Keratinocyte (primary cell): ENCODE data around the gene WRAP73. TPM values are rescaled to one million over a fixed set of nuclear protein-coding genes. Genes with fewer than 3 reads are reported as not detected.

Source experiments
- DNase-seq: peaks from one replicate; pipeline ENCODE4 v3.0.0-alpha.2; 2011; ENCODE audit warnings: low read depth, missing footprints, low spot score
- FAIRE-seq: peaks from 2 replicates; lab custom pipeline; 2011; peaks lifted over from hg19 to GRCh38; lab: Jason Lieb, UNC
- H2AFZ ChIP-seq: 2 replicates; pipeline ENCODE4 v1.6.0; 2012; ENCODE audit warnings: low read length, control low read depth, inconsistent platforms; ENCODE audit not compliant: control insufficient read depth
- H3K27ac ChIP-seq: 2 replicates; pipeline ENCODE4 v1.5.1; 2011; ENCODE audit warnings: low read length; ENCODE audit not compliant: control insufficient read depth, insufficient read depth
- H3K27me3 ChIP-seq: 3 replicates; pipeline ENCODE4 v1.6.0; 2011; ENCODE audit warnings: low read length; ENCODE audit not compliant: control insufficient read depth, insufficient read depth; ENCODE audit errors: extremely low read depth
- H3K36me3 ChIP-seq, 2 experiments: 2 replicates in 1 of 2; 3 replicates in 1 of 2; pipeline ENCODE4 v1.5.1; 2011; ENCODE audit warnings: low read length in 2 of 2, mild to moderate bottlenecking in 1 of 2; ENCODE audit not compliant: control insufficient read depth in 2 of 2, insufficient read depth in 2 of 2; ENCODE audit errors: extremely low read depth in 1 of 2
- H3K4me1 ChIP-seq: 3 replicates; pipeline ENCODE4 v1.5.1; 2011; ENCODE audit warnings: low read length; ENCODE audit not compliant: control insufficient read depth, insufficient read depth; ENCODE audit errors: extremely low read depth
- H3K4me2 ChIP-seq: 3 replicates; pipeline ENCODE4 v1.6.0; 2011; ENCODE audit warnings: low read depth, low read length; ENCODE audit not compliant: control insufficient read depth, insufficient read depth; ENCODE audit errors: extremely low read depth
- H3K4me3 ChIP-seq, 3 experiments: fragments of 200-600 bp in 1 of 3; sonication (generic) in 1 of 3; 2 replicates in 2 of 3; 3 replicates in 1 of 3; pipeline ENCODE4 v1.5.1; 2011 to 2016; ENCODE audit warnings: low read length in 3 of 3, mild to moderate bottlenecking in 3 of 3, control low read depth in 2 of 3, inconsistent platforms in 1 of 3, low read depth in 1 of 3, mixed read lengths in 1 of 3, mixed run types in 1 of 3, moderate library complexity in 1 of 3; ENCODE audit not compliant: control insufficient read depth in 2 of 3, insufficient read depth in 2 of 3; ENCODE audit errors: extremely low read depth in 1 of 3
- H3K79me2 ChIP-seq: 2 replicates; pipeline ENCODE4 v1.6.0; 2012; ENCODE audit warnings: low read length; ENCODE audit not compliant: control insufficient read depth, insufficient read depth
- H3K9ac ChIP-seq: 3 replicates; pipeline ENCODE4 v1.6.0; 2011; ENCODE audit warnings: low read length; ENCODE audit not compliant: control insufficient read depth, insufficient read depth; ENCODE audit errors: extremely low read depth
- H3K9me1 ChIP-seq: 3 replicates; pipeline ENCODE4 v1.6.0; 2011; ENCODE audit warnings: low read length; ENCODE audit not compliant: control insufficient read depth, insufficient read depth; ENCODE audit errors: extremely low read depth
- H3K9me3 ChIP-seq: 2 replicates; pipeline ENCODE4 v1.5.1; 2012; ENCODE audit warnings: low read depth, low read length; ENCODE audit not compliant: control insufficient read depth
- H4K20me1 ChIP-seq: 3 replicates; pipeline ENCODE4 v1.6.0; 2011; ENCODE audit warnings: low read length; ENCODE audit not compliant: control insufficient read depth, insufficient read depth; ENCODE audit errors: extremely low read depth
- CTCF ChIP-seq, 3 experiments: IDR thresholded peaks in 1 of 3; conservative IDR thresholded peaks in 1 of 3; optimal IDR thresholded peaks in 1 of 3; 2 replicates in 2 of 3; 3 replicates in 1 of 3; pipeline versions ENCODE3 to v1.5.1; 2011; ENCODE audit warnings: low read length in 3 of 3, mild to moderate bottlenecking in 3 of 3, moderate library complexity in 2 of 3, control low read depth in 1 of 3, inconsistent platforms in 1 of 3; ENCODE audit not compliant: insufficient read depth in 2 of 3; ENCODE audit errors: extremely low read depth in 1 of 3
- EZH2 ChIP-seq: IDR thresholded peaks from one replicate; pipeline ENCODE4 v1.6.1; 2012; ENCODE audit warnings: inconsistent platforms, mild to moderate bottlenecking, low read length, moderate library complexity
- dilution Hi-C: fragments of 300-500 bp; cut with MboI; formaldehyde crosslinking; loops from one replicate; pipeline ENCODE4 v1.7.0; 2020; ENCODE audit warnings: low sequenced_read_pairs; ENCODE audit not compliant: extremely low pct_ligation_motif_present
- polyA plus RNA-seq, 5 experiments: library from polyadenylated mRNA; depleted of rRNA in 3 of 5; stranded (reverse) in 3 of 5; stranded (forward) in 1 of 5; unstranded in 1 of 5; fragments of >200 nt; gene quantifications; 1 replicate in 1 of 5; 2 replicates in 3 of 5; 3 replicates in 1 of 5; pipeline versions ENCODE4 v1.2.1 to v1.2.3, GENCODE V29; 2011 to 2012; ENCODE audit warnings: missing spikeins in 2 of 5, low read depth in 1 of 5, low replicate concordance in 1 of 5

WRAP73 gene
- polyA plus RNA-seq, 1 donor (not counting 4 experiments of a cell fraction or from before 2014, with no cell fraction given), result 18.9 TPM

- no peak overlapping the region for H3K9ac ChIP-seq
- FAIRE-seq (no peak), DNase-seq (no peak)
- no peaks in the 10 kb centered on the region for H3K27me3 ChIP-seq
- H3K9me3 ChIP-seq, result no peaks in the 10 kb centered on the region
- no peaks in the 10 kb centered on the region for H3K4me1 ChIP-seq
- H3K4me2 ChIP-seq, result no peak overlapping the region
- dilution Hi-C loops, result loop anchor here (25.0 kb wide), 1 partner anchor 102 kb away; no protein-coding TSS in a partner anchor
- H3K9me1 ChIP-seq, result no peaks in the 10 kb centered on the region
- peaks cover 19 to 23% of the 10 kb centered on the region in 2 experiments for H3K36me3 ChIP-seq
- H3K27ac ChIP-seq, result no peak overlapping the region
- H3K4me3 ChIP-seq, result no peak overlapping the region
- H4K20me1 ChIP-seq, result no peaks in the 10 kb centered on the region
- TF ChIP-seq EZH2, result no peak
- TF ChIP-seq CTCF (optimal IDR thresholded peaks at IDR 0.05 in 1 of 3, IDR thresholded peaks at IDR 0.05 in 1 of 3, conservative IDR thresholded peaks at IDR 0.05 in 1 of 3; ENCODE audit: extremely low read depth in 1 of 3, insufficient read depth in 2 of 3, low read length in 3 of 3), result no peak
- no peaks in the 10 kb centered on the region for H3K79me2 ChIP-seq
- H2AFZ ChIP-seq, result no peak overlapping the region
Measured at GRCh38 chr1:3639397-3639911, 10.4 kb downstream of the WRAP73 start.

DNA sequence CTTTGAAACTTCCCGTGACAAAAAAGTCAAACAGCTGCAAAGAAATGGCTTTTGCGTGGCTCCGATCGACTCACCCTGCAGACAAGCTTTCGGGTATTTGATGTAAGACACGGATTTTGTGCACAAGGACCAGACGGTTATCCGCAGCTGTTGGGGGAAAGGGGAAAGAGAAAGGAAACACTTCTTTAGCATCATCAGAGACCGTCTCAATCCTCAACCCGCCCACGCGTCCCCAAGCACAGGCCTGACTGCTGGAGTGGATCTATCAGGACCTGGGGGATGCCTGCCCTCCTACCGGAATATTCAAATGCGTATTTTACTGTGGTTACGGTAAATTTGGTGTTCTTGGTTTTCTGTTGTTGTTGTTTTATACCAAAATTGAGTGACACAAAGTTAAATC is 11.2 kb downstream of the WRAP73 start:
- TF ChIP-seq EZH2 (no peak), CTCF (optimal IDR thresholded peaks at IDR 0.05 in 1 of 3, IDR thresholded peaks at IDR 0.05 in 1 of 3, conservative IDR thresholded peaks at IDR 0.05 in 1 of 3; ENCODE audit: extremely low read depth in 1 of 3, insufficient read depth in 2 of 3, low read length in 3 of 3) (no peak)
- no peak for FAIRE-seq
- dilution Hi-C loops, result loop anchor here (25.0 kb wide), 1 partner anchor 101 kb away; no protein-coding TSS in a partner anchor
- Histone ChIP-seq H2AFZ (no peak overlapping the region), H3K4me1 (no peaks in the 10 kb centered on the region), H3K9me3 (no peaks in the 10 kb centered on the region), H3K4me3 (no peak overlapping the region), H3K79me2 (no peaks in the 10 kb centered on the region), H4K20me1 (no peaks in the 10 kb centered on the region), H3K27me3 (no peaks in the 10 kb centered on the region), H3K4me2 (no peak overlapping the region), H3K36me3 (peaks cover 23 to 24% of the 10 kb centered on the region in 2 experiments), H3K9ac (no peak overlapping the region), H3K9me1 (no peaks in the 10 kb centered on the region), H3K27ac (no peak overlapping the region)
- DNase-seq, result no peak
